ENCODE results near the gene BRMS1.

BRMS1 gene

GRCh38 chr11:66336234-66337102 is 8.4 kb downstream of the BRMS1 start, which contains the start of gene RIN1:
Gene RIN1, minus strand, starts transcription at chr11:66336434. Its CDS starts 32 bp downstream, at chr11:66336402.
- peak; percentile 79 for DNase-seq (ENCODE audit: low spot score)

GRCh38 chr11:66335531-66336233 is 9.2 kb downstream of the BRMS1 start:
- peak; percentile 39 for DNase-seq (ENCODE audit: low spot score)

GRCh38 chr11:66334605-66335442 is 10.1 kb downstream of the BRMS1 start:
- DNase-seq (ENCODE audit: low spot score), result peak; percentile 35

GRCh38 chr11:66333896-66334604 is 10.9 kb downstream of the BRMS1 start:
- no peak for DNase-seq (ENCODE audit: low spot score)

- no peak for DNase-seq (ENCODE audit: low spot score)
Measured at GRCh38 chr11:66333220-66333877, 11.6 kb downstream of the BRMS1 start.

GRCh38 chr11:66332371-66333219 is 12.3 kb downstream of the BRMS1 start:
- DNase-seq (ENCODE audit: low spot score), result no peak

GRCh38 chr11:66331542-66332370 is 13.1 kb downstream of the BRMS1 start:
- DNase-seq (ENCODE audit: low spot score), result no peak

- peak; percentile 41 for DNase-seq (ENCODE audit: low spot score)
Measured at GRCh38 chr11:66330931-66331330, 14.0 kb downstream of the BRMS1 start.

GRCh38 chr11:66329165-66329673 is 15.7 kb downstream of the BRMS1 start:
- no peak for DNase-seq (ENCODE audit: low spot score)

GRCh38 chr11:66328302-66329144 is 16.4 kb downstream of the BRMS1 start:
- peak; percentile 89 for DNase-seq (ENCODE audit: low spot score)

GRCh38 chr11:66328031-66328301 is 16.9 kb downstream of the BRMS1 start:
- DNase-seq (ENCODE audit: low spot score), result no peak

- DNase-seq (ENCODE audit: low spot score), result no peak
Measured at GRCh38 chr11:66327171-66328030, 17.5 kb downstream of the BRMS1 start.

GRCh38 chr11:66326261-66327111 is 18.4 kb downstream of the BRMS1 start:
- peak; percentile 28 for DNase-seq (ENCODE audit: low spot score)

GRCh38 chr11:66325263-66325671 is 19.6 kb downstream of the BRMS1 start:
- no peak for DNase-seq (ENCODE audit: low spot score)

GRCh38 chr11:66324664-66325063 is 20.2 kb downstream of the BRMS1 start:
- no peak for DNase-seq (ENCODE audit: low spot score)

GRCh38 chr11:66323684-66324083 is 21.2 kb downstream of the BRMS1 start:
- no peak for DNase-seq (ENCODE audit: low spot score)
